NCI-H128 (cell line): ENCODE measurements around the gene EML1.

Experiments used
- DNase-seq: peaks from one replicate; lab custom pipeline; 2025; ENCODE audit not compliant: unreplicated experiment; lab: John Stamatoyannopoulos, UW

Gene EML1

GRCh38 chr14:99952453-99952852 lies 159.2 kb downstream of the EML1 start:
- DNase-seq, result no peak

DNA sequence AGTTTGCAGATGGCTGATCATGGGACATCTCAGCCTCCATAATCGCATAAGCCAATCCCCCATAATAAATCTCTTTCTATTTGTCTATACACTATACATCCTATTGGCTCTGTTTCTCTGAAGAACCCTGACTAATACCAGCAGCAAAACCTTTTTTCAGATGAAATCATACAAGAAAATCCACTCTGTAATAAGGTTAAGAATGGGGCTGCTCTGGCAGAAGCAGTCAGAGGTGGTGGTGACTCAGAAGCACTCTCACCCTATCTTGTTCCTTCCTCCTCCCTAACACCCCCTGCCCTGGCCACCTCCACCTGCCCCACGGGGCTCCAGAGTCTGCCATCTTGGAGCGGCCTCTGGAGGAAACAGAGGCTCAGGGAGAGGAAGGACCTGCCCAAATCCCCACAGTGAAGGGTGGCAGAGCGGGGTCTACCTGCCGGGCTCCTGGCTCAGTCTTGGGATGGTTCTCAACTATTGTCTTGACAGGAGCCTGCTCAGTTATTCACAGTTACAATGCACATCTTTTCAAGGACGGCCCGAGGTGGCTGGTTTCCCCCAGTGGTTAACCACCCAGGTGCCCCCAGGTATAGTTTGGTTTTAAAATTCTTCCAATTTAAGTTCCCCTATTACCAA lies 162.7 kb downstream of the EML1 start:
- DNase-seq, result no peak

GRCh38 chr14:99958380-99958779 lies 165.2 kb downstream of the EML1 start:
- DNase-seq, result no peak

DNA sequence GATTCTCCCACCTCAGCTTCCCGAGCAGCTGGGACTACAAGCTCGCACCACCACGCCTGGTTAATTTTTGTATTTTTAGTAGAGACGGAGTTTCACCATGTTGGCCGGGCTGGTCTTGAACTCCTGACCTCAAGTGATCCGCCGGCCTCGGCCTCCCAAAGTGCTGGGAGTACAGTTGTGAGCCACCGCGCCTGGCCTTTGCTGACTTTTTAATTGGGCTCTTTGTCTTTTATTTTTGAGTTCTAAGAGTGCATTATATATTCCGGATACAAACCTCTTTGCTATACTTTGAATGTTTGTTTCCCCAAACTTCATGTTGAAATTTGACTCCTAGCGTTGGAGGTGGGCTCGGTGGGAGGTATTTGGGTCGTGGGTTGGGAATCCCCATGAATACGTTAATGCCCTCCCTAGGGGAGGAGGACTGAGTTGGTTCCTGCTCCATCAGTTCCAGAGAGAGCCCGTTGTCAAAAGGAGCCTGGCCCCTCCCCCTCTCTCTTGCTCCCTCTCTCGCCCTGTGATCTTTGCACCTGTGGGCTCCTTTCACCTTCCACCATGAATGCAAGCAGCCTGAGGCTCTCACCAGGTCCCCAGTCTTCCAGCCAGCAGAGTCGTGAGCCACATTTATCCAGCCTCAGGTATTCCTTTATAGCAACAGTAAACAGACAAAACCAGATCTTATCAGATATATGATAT lies 168.8 kb downstream of the EML1 start:
- no peak for DNase-seq

- no peak for DNase-seq
Observed at GRCh38 chr14:99964979-99965378, 171.8 kb downstream of the EML1 start.

- DNase-seq, result no peak
Observed at GRCh38 chr14:99966037-99966835, 173.0 kb downstream of the EML1 start.

DNA sequence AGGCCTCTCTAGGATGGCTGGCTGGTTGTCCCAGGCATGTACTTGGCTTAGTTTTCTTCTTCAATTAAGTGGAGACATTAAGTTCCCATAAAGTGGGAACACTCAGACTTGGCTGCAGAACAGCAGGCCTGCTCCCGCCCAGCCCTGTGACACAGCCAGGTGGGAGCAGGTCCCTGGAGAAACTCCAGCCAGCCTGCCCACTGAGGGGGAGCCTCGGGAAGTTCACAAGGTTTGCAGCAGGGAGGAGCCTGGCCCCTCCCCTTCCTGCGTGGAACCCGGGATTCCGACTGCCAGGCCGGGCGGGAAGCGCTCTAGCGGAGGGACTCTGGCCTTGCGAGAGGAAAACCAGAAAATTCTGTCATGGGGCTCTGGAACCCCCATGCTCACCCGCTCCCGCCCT lies 173.7 kb downstream of the EML1 start:
- DNase-seq, result no peak

GRCh38 chr14:99968191-99968920 lies 175.1 kb downstream of the EML1 start:
- DNase-seq, result no peak

DNA sequence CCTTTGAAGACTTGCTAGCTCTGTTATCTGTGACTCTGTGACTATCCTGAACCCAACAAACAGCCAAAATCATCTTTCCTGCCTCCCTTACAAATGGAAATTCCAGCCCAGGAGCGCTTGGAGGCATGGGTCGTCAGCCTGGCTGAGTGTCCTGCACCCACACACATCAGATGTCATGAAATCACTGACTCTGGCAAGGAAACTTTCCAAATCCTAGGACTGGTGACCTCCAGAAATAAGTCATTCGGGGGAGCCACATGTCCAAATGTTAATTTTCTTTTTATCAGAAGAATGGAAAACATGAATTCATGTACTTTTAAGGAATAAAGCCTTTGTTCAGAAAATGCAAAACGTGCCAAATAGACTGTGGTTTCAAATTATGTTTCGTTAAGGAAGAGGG lies 175.7 kb downstream of the EML1 start:
- no peak for DNase-seq

- no peak for DNase-seq
Observed at GRCh38 chr14:99969673-99970322, 176.6 kb downstream of the EML1 start.

GRCh38 chr14:99971087-99971940 lies 178.1 kb downstream of the EML1 start:
- peak; percentile 66 for DNase-seq

DNA sequence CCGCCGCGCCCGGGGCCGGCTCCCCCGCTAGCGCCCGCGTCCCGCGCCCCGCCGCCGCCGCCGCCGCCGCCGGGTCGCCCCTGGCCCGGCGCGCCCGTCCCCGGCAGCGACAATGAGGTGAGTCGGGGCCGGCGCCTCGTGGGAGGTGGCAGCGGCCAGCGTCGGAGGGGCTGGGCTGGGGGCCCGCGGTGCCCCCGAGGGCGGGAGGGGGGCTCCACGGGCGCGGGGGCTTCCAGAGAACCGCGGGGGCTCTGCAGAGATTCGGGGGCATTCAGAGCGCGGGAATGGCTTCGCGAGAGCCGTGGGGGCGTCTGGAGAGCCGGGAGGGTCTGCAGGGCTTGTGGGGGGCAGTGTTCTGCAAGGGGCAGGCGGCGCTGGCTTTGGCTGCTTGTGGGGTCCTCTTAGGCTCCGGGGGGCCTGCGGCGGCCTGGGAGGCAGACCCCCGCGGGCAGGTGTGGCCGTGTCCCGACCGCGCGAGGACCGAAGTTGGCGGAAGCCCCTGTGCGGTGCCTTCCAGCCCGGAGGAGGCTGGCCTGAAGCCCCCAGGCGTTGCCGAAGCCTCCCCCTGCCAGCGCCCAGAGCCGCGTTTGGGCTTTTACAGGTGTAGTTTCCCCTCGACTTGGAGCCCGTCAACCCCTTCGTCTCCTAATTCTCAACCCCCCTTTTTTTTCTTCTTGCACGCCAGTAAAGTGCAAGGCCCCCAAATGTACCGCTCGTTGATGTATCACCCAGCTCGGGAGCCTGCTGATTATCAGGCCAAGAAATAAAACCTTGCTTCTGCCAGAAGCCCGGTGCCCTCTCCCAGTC lies 178.9 kb downstream of the EML1 start:
- no peak for DNase-seq

DNA sequence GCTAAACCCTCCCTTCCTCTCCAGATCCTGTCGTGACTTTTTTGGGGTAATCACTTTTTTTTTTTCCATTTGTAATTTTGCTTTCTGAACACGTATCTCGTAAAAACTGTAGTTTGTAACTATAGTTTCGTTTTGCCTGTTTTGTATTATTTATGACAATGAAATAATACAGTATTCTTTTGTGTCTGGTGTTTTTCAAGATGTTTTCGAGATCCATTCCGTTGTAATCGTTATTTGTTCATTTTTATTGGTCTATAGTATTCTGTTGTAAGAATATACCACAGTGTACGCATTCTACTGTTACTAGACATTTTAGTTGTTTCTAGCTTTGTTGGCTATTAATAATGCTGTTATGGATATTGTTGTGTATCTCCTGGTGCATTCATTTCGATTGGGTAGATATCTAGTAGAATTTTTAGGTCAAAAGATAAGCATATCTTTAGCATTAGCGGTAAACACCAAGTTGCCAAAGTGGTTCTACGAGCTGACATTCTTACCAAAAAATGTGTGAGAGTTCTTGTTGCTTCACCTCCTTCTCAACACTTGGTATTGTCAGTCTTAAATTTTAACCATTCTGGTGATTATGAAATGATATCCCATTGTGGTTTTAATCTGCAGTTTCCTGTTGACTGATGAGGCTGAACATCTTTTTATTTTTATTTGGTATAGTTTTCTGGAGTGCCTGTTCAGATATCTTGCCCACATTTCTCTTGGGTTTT lies 179.7 kb downstream of the EML1 start:
- no peak for DNase-seq

DNA sequence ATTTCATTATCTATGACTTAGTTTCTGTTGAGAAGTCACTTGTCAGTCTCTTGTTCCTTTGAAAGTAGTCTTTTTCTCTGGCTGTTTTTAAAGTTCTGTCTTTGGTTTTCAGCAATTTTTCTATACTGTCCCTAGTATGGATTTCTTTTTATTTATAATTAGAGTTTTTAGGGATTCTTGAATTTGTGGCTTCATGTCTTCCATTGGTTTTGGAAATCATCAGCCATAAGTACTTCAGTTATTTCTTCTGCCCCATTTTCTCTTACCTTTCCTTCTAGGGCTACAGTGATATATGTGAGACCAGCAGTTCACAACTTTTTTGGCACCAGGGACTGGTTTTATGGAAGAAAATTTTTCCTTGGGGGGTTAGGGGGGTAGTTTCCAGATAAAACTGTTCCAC lies 182.0 kb downstream of the EML1 start:
- no peak for DNase-seq

GRCh38 chr14:99976021-99976420 lies 182.8 kb downstream of the EML1 start:
- DNase-seq, result no peak

GRCh38 chr14:99976681-99977080 lies 183.5 kb downstream of the EML1 start:
- DNase-seq, result no peak

DNA sequence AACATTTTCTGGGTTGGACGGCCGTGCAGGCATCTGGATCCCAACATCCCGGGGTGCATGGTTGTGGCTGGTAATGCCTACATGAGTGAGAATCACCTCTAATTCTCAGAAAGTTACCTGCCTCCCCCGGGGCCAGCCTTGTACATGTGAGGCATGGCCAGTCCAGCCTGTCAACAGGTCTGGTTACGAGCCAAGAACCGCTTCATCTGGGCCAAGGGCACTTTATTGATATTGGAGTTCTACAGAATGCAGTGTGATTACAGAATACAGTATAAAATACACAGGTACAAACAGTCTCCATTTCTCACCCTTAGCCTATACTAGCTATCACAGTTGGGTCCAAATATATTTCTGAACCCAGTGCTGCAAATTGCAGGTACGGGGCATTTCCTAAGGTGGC lies 187.1 kb downstream of the EML1 start:
- DNase-seq, result no peak

DNA sequence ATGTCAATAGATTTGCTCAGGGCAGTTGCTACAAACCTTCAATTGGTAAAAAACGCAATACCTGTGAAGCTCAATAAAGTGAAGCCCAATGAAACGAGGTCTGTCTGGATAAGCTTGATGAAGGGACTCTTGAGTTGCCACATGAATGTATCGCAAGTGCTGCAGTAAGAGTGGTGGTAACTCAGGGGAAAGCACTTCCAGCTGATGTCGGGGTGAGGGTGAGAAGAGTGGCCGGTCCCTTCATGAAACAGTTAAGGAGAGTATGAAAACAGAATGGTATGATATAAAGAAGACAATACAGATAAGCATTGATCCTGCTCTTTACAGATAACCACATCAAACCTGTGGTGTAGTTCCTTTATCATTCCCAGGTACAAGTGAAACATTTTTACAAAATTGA lies 188.6 kb downstream of the EML1 start:
- no peak for DNase-seq
